ENCODE data around the gene MMP25. TPM values are rescaled to one million over a fixed set of nuclear protein-coding genes. Genes with fewer than 3 reads are reported as not detected.
A peak's percentile ranks its signal among the peaks of the same experiment; 100 is the strongest.

Gene MMP25
- total RNA-seq, 4 donors from 2014 or later: 0.49 to 1.6 (median 0.70) TPM

DNA sequence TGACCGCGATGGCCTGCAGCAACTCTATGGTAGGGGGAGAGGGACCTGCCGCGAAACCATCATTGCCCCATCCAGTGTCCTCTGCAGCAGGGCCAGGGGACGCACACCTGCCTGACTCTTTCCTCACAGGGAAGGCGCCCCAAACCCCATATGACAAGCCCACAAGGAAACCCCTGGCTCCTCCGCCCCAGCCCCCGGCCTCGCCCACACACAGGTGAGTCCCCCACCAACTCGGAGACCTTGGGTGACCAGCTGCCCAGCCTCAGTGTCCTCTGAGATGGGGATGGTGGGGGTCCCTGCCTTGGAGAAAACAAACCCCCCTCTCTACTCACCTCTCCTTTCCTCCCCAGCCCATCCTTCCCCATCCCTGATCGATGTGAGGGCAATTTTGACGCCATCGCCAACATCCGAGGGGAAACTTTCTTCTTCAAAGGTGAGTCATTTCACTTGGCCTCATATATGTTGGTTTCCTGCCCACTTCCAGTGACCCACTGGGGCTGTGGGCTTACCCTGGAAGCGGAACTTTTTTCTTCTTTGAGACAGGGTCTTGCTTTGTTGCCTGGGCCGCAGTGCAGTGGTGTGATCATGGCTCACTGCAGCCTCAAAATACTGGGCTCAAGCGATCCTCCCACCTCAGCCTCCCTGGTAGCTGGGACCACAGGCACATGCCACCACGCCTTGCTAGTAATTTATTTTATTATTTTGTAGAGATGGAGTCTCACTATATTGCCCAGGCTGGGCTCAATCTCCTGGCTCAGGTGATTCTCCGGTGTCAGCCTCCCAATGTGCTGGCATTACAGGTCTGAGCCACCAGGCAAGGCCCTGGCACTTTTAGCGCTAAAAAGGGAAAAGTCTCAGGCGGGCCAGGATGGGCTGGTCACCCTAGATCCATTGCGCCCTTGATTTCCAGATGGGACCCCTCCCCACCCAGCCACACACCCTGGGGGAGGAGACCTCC, 11.1 kb downstream of the MMP25 start:
- intact Hi-C loops (cut with DNase I): no loop called here
- no peak for DNase-seq
- H3K4me1 ChIP-seq: peaks cover 14 to 19% of the 10 kb centered on the region in 2 donors
- WGBS, 2 donors: 90 to 94% methylated on average over 13 to 19 of the region's 22 CpGs
- no peak overlapping the region for H3K4me3 ChIP-seq (replicated peaks in 1 of 3)
- no peaks in the 10 kb centered on the region for H3K36me3 ChIP-seq
- H3K27me3 ChIP-seq: no peaks in the 10 kb centered on the region
- H3K9me3 ChIP-seq: no peaks in the 10 kb centered on the region
- TF ChIP-seq, protein P1, sequence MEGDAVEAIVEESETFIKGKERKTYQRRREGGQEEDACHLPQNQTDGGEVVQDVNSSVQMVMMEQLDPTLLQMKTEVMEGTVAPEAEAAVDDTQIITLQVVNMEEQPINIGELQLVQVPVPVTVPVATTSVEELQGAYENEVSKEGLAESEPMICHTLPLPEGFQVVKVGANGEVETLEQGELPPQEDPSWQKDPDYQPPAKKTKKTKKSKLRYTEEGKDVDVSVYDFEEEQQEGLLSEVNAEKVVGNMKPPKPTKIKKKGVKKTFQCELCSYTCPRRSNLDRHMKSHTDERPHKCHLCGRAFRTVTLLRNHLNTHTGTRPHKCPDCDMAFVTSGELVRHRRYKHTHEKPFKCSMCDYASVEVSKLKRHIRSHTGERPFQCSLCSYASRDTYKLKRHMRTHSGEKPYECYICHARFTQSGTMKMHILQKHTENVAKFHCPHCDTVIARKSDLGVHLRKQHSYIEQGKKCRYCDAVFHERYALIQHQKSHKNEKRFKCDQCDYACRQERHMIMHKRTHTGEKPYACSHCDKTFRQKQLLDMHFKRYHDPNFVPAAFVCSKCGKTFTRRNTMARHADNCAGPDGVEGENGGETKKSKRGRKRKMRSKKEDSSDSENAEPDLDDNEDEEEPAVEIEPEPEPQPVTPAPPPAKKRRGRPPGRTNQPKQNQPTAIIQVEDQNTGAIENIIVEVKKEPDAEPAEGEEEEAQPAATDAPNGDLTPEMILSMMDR (IDR thresholded peaks at IDR 0.05): no peak
- TF ChIP-seq POLR2A (IDR thresholded peaks at IDR 0.05): no peak
- H3K27ac ChIP-seq: no peak overlapping the region

DNA sequence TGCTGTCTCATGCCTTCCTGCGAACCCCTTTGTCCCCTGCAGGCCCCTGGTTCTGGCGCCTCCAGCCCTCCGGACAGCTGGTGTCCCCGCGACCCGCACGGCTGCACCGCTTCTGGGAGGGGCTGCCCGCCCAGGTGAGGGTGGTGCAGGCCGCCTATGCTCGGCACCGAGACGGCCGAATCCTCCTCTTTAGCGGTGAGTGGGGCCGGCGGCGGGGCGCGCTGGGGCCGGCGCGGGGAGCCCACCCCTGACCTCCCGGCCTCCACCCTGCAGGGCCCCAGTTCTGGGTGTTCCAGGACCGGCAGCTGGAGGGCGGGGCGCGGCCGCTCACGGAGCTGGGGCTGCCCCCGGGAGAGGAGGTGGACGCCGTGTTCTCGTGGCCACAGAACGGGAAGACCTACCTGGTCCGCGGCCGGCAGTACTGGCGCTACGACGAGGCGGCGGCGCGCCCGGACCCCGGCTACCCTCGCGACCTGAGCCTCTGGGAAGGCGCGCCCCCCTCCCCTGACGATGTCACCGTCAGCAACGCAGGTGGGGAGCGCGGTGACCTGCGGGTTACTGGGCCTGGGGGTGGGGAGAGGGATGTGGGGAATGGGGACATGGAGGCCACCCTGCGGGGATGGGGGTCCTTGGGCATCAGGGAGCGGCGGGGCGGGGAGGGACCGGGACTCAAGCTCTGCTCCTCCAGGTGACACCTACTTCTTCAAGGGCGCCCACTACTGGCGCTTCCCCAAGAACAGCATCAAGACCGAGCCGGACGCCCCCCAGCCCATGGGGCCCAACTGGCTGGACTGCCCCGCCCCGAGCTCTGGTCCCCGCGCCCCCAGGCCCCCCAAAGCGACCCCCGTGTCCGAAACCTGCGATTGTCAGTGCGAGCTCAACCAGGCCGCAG, 12.0 kb downstream of the MMP25 start:
- H3K4me3 ChIP-seq (replicated peaks in 1 of 3): peak overlapping the region; percentile 43 to 66 (median 59)
- TF ChIP-seq, protein P1 (IDR thresholded peaks at IDR 0.05): no peak
- TF ChIP-seq POLR2A (IDR thresholded peaks at IDR 0.05): no peak
- intact Hi-C loops (cut with DNase I): no loop called here
- DNase-seq: peak; percentile 51 to 53
- H3K27ac ChIP-seq: peak overlapping the region in 2 of 3 donors; percentile 72 to 75
- H3K36me3 ChIP-seq: no peaks in the 10 kb centered on the region
- no peaks in the 10 kb centered on the region for H3K27me3 ChIP-seq
- no peaks in the 10 kb centered on the region for H3K9me3 ChIP-seq
- peaks cover 14 to 19% of the 10 kb centered on the region in 2 donors for H3K4me1 ChIP-seq
- WGBS, 2 donors: 16 to 40% methylated on average over 8 to 9 of the region's 77 CpGs

DNA sequence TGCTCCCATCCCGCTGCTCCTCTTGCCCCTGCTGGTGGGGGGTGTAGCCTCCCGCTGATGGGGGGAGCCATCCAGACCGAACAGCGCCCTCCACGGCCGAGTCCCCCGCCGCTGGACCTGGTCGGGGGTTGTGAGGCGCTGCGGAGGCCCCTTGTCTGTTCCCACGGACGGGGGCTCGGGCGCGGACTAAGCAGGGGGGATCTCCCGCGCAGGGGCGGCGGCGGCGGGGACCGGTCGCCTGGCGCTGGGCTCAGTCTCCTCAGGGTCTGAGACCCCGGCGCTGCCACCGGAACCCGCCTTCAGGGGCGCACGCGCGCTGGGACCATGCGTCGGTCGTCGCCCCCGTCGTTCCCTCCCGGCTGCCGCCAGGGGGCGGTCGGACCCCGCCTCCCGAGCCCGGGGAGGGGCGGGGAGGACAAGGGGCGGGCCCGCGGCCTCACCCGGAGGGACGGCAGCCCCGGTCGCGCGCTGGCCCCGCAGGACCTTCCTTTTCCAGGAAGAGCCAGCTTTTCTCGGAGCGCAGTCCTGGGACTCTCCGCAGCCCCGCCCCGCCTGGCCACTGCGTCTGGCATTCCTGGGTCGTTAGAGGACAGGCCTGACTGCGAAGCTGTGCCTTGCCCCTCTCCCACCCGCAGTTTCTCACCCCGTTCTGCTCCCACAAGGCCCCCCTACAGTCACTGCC, 12.8 kb downstream of the MMP25 start:
- TF ChIP-seq, protein P1 (IDR thresholded peaks at IDR 0.05): peak; percentile 34 to 98 (median 96)
- TF ChIP-seq POLR2A (IDR thresholded peaks at IDR 0.05): peak in 1 of 2 donors; percentile 47
- WGBS, 2 donors: 0 to 1% methylated on average over 4 to 14 of the region's 67 CpGs
- DNase-seq: peak; percentile 85 to 86
- H3K27ac ChIP-seq: peak overlapping the region; percentile 74 to 88 (median 75)
- no peaks in the 10 kb centered on the region for H3K9me3 ChIP-seq
- H3K4me3 ChIP-seq (replicated peaks in 1 of 3): peak overlapping the region; percentile 43 to 66 (median 59)
- H3K27me3 ChIP-seq: no peaks in the 10 kb centered on the region
- peaks cover 14 to 19% of the 10 kb centered on the region in 2 donors for H3K4me1 ChIP-seq
- no peaks in the 10 kb centered on the region for H3K36me3 ChIP-seq
- intact Hi-C loops (cut with DNase I): no loop called here

DNA sequence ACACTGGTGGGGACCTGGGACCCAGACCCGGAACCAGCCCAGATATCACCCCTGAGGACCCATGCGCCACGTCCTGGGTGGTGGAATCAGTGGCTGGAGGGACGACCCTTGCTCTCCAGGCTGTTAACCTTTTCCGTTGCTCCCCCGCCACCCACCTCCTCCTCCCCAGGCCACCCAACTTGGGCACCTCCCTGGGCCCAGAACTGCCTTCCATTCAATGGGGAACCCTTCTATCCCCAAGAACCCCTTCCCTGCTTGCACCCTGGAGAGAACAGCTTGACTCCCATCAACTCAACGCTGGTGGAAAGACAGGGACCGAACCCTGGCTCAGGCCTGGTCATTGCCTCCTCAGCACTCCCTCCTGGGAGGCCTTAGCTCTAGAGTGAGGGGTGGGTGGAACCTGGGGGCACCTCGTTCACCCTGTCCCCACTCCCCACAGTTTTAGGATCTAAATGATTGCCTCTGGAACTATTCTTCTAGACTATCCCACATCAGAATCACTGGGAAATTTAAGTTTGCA, 13.4 kb downstream of the MMP25 start:
- Histone ChIP-seq H3K27me3 (no peaks in the 10 kb centered on the region), H3K4me3 (replicated peaks in 1 of 3) (peak overlapping the region in 2 of 3 donors; percentile 9 to 59), H3K4me1 (peaks cover 14 to 24% of the 10 kb centered on the region in 2 donors), H3K36me3 (no peaks in the 10 kb centered on the region), H3K27ac (peak overlapping the region; percentile 74 to 88 (median 75)), H3K9me3 (no peaks in the 10 kb centered on the region)
- intact Hi-C loops (cut with DNase I): loop anchor here (10.0 kb wide), 1 partner anchor 65 kb away; no protein-coding TSS in a partner anchor
- 59 to 62% methylated on average over 9 of the region's 9 CpGs for WGBS, 2 donors
- TF ChIP-seq POLR2A (IDR thresholded peaks at IDR 0.05): no peak
- TF ChIP-seq, protein P1 (IDR thresholded peaks at IDR 0.05): no peak
- no peak for DNase-seq
